ENCODE results near the gene ABLIM3. TPM values are rescaled to one million over a fixed set of nuclear protein-coding genes. Genes with fewer than 3 reads are reported as not detected.

ABLIM3 gene
- total RNA-seq, 1 experiment from 2014 or later = not detected

GRCh38 chr5:149114403-149115312, 26.6 kb upstream of the ABLIM3 start:
- Histone ChIP-seq H3K27ac (ENCODE audit: low read length) (no peak overlapping the region), H3K9me2 (replicated peaks; ENCODE audit: insufficient read depth, low read length) (no peaks in the 10 kb centered on the region), H3K27me3 (ENCODE audit: low read length) (no peaks in the 10 kb centered on the region), H3K36me3 (ENCODE audit: insufficient read depth, low read length) (no peaks in the 10 kb centered on the region), H3K9ac (ENCODE audit: low read length) (no peak overlapping the region), H2AFZ (ENCODE audit: low read length) (no peak overlapping the region), H3K4me1 (ENCODE audit: low read length) (peaks cover 12% of the 10 kb centered on the region; the same call in 1 of the 2 replicates), H4K20me1 (ENCODE audit: insufficient read depth, low read depth, low read length) (no peaks in the 10 kb centered on the region), H3K4me3 (ENCODE audit: low read length) (no peak overlapping the region), H3K79me2 (ENCODE audit: low read length) (no peaks in the 10 kb centered on the region), H3K9me3 (ENCODE audit: low read length) (no peaks in the 10 kb centered on the region), H3K4me2 (ENCODE audit: low read depth, low read length, poor library complexity, severe bottlenecking) (no peak overlapping the region)
- DNase-seq = peak; percentile 86

DNA sequence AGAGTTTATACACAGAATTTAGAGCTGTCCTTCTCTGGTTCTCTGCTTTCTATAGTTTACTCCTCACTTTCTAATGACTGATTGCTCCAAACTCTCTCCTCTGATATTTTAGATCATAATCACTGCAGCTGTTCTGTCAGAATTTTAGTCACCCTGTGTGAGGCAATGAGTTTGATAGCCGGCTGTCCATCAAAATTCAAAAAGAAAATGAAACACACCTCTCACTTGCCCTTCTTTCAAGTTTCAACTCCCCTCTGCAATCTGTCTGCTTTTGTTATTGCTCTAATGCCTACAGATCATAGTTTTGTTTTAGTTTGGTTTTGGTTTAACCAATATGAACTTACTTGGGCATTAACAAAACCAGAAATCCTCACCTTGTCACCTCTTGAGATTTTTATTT, 23.3 kb upstream of the ABLIM3 start:
- H3K4me1 ChIP-seq (ENCODE audit: low read length) = peaks cover 12% of the 10 kb centered on the region; the same call in 1 of the 2 replicates
- H3K27me3 ChIP-seq (ENCODE audit: low read length) = no peaks in the 10 kb centered on the region
- no peak overlapping the region for H3K9ac ChIP-seq (ENCODE audit: low read length)
- H3K9me3 ChIP-seq (ENCODE audit: low read length) = no peaks in the 10 kb centered on the region
- no peak overlapping the region for H3K4me2 ChIP-seq (ENCODE audit: low read depth, low read length, poor library complexity, severe bottlenecking)
- no peak overlapping the region for H3K27ac ChIP-seq (ENCODE audit: low read length)
- peak; percentile 35 for DNase-seq
- H2AFZ ChIP-seq (ENCODE audit: low read length) = no peak overlapping the region
- H3K4me3 ChIP-seq (ENCODE audit: low read length) = no peak overlapping the region
- no peaks in the 10 kb centered on the region for H3K79me2 ChIP-seq (ENCODE audit: low read length)
- H4K20me1 ChIP-seq (ENCODE audit: insufficient read depth, low read depth, low read length) = no peaks in the 10 kb centered on the region
- H3K36me3 ChIP-seq (ENCODE audit: insufficient read depth, low read length) = no peaks in the 10 kb centered on the region
- no peaks in the 10 kb centered on the region for H3K9me2 ChIP-seq (replicated peaks; ENCODE audit: insufficient read depth, low read length)

GRCh38 chr5:149118463-149118862, 22.8 kb upstream of the ABLIM3 start:
- Histone ChIP-seq H3K9me3 (ENCODE audit: low read length) (no peaks in the 10 kb centered on the region), H3K4me1 (ENCODE audit: low read length) (peaks cover 12% of the 10 kb centered on the region; the same call in 1 of the 2 replicates), H3K4me3 (ENCODE audit: low read length) (no peak overlapping the region), H3K36me3 (ENCODE audit: insufficient read depth, low read length) (no peaks in the 10 kb centered on the region), H3K9me2 (replicated peaks; ENCODE audit: insufficient read depth, low read length) (no peaks in the 10 kb centered on the region), H2AFZ (ENCODE audit: low read length) (no peak overlapping the region), H3K27me3 (ENCODE audit: low read length) (no peaks in the 10 kb centered on the region), H3K27ac (ENCODE audit: low read length) (no peak overlapping the region), H3K9ac (ENCODE audit: low read length) (no peak overlapping the region), H4K20me1 (ENCODE audit: insufficient read depth, low read depth, low read length) (no peaks in the 10 kb centered on the region), H3K4me2 (ENCODE audit: low read depth, low read length, poor library complexity, severe bottlenecking) (no peak overlapping the region), H3K79me2 (ENCODE audit: low read length) (no peaks in the 10 kb centered on the region)
- DNase-seq = peak; percentile 28

- Histone ChIP-seq H3K4me2 (ENCODE audit: low read depth, low read length, poor library complexity, severe bottlenecking) (no peak overlapping the region), H3K4me3 (ENCODE audit: low read length) (no peak overlapping the region), H3K9ac (ENCODE audit: low read length) (no peak overlapping the region), H3K79me2 (ENCODE audit: low read length) (no peaks in the 10 kb centered on the region), H2AFZ (ENCODE audit: low read length) (no peak overlapping the region), H3K27ac (ENCODE audit: low read length) (no peak overlapping the region), H3K36me3 (ENCODE audit: insufficient read depth, low read length) (no peaks in the 10 kb centered on the region), H3K27me3 (ENCODE audit: low read length) (no peaks in the 10 kb centered on the region), H3K9me2 (replicated peaks; ENCODE audit: insufficient read depth, low read length) (no peaks in the 10 kb centered on the region), H3K9me3 (ENCODE audit: low read length) (no peaks in the 10 kb centered on the region), H4K20me1 (ENCODE audit: insufficient read depth, low read depth, low read length) (no peaks in the 10 kb centered on the region), H3K4me1 (ENCODE audit: low read length) (peaks cover 5% of the 10 kb centered on the region; the same call in 1 of the 2 replicates)
- peak; percentile 22 for DNase-seq
These were observed 20.1 kb upstream of the ABLIM3 start for GRCh38 chr5:149121145-149121544.

GRCh38 chr5:149123211-149123610, 18.1 kb upstream of the ABLIM3 start:
- Histone ChIP-seq H3K9me2 (replicated peaks; ENCODE audit: insufficient read depth, low read length) (no peaks in the 10 kb centered on the region), H3K27me3 (ENCODE audit: low read length) (no peaks in the 10 kb centered on the region), H2AFZ (ENCODE audit: low read length) (no peak overlapping the region), H4K20me1 (ENCODE audit: insufficient read depth, low read depth, low read length) (no peaks in the 10 kb centered on the region), H3K9me3 (ENCODE audit: low read length) (no peaks in the 10 kb centered on the region), H3K79me2 (ENCODE audit: low read length) (no peaks in the 10 kb centered on the region), H3K27ac (ENCODE audit: low read length) (no peak overlapping the region), H3K4me3 (ENCODE audit: low read length) (no peak overlapping the region), H3K4me2 (ENCODE audit: low read depth, low read length, poor library complexity, severe bottlenecking) (no peak overlapping the region), H3K9ac (ENCODE audit: low read length) (no peak overlapping the region), H3K36me3 (ENCODE audit: insufficient read depth, low read length) (no peaks in the 10 kb centered on the region), H3K4me1 (ENCODE audit: low read length) (peaks cover 5% of the 10 kb centered on the region; the same call in 1 of the 2 replicates)
- peak; percentile 10 for DNase-seq

DNA sequence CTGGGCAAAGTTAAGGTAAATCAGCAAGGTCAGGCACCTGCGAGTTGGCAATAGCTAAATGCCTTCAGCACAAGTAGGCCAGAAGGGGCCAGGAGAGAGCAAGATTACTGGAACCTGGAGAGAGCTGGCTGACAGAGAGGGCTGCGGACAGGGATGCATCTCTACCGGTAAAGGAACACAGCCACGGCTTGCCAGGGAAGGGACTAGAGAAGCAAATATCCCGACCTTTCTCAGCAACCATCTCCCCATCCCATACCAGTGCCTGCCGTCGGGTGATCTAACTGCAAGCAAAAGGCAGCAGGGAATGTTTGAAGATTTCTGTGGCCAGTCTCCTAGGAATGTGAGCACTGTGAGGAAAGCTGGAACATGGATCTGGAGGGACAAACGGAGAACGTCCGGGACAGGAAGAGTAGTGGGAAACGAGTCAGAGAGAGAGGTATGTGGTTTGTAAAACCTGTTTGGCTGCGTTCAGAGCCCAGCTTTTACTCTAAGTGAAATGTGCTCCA, 15.9 kb upstream of the ABLIM3 start:
- Histone ChIP-seq H4K20me1 (ENCODE audit: insufficient read depth, low read depth, low read length) (no peaks in the 10 kb centered on the region), H3K27me3 (ENCODE audit: low read length) (no peaks in the 10 kb centered on the region), H3K4me1 (ENCODE audit: low read length) (no peaks in the 10 kb centered on the region), H3K27ac (ENCODE audit: low read length) (no peak overlapping the region), H3K79me2 (ENCODE audit: low read length) (no peaks in the 10 kb centered on the region), H3K9me3 (ENCODE audit: low read length) (no peaks in the 10 kb centered on the region), H3K9ac (ENCODE audit: low read length) (no peak overlapping the region), H3K4me2 (ENCODE audit: low read depth, low read length, poor library complexity, severe bottlenecking) (no peak overlapping the region), H3K36me3 (ENCODE audit: insufficient read depth, low read length) (no peaks in the 10 kb centered on the region), H3K4me3 (ENCODE audit: low read length) (no peak overlapping the region), H2AFZ (ENCODE audit: low read length) (no peak overlapping the region), H3K9me2 (replicated peaks; ENCODE audit: insufficient read depth, low read length) (no peaks in the 10 kb centered on the region)
- DNase-seq = peak; percentile 44

DNA sequence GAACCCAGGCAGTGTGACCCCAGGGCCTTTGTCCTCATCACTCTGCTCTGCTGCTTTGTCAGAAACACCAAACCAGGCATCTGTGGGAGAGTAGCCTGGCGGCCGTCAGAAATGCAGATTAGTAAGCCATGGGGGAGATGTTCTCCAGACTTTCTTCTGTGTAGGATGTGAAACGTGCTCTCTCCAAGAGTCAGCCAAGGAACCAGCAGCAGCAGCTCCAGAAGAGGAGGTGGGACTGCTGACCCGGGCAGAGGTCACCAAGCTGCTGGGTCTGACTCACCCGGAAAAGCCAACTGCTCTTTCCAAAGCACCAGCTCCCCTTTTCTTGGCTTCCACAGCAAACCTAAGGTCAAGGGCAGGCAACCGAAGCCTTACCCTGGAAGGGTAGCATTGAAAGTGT, 14.4 kb upstream of the ABLIM3 start:
- Histone ChIP-seq H3K79me2 (ENCODE audit: low read length) (no peaks in the 10 kb centered on the region), H3K9ac (ENCODE audit: low read length) (no peak overlapping the region), H3K27me3 (ENCODE audit: low read length) (no peaks in the 10 kb centered on the region), H3K4me2 (ENCODE audit: low read depth, low read length, poor library complexity, severe bottlenecking) (no peak overlapping the region), H3K9me2 (replicated peaks; ENCODE audit: insufficient read depth, low read length) (no peaks in the 10 kb centered on the region), H2AFZ (ENCODE audit: low read length) (no peak overlapping the region), H3K4me1 (ENCODE audit: low read length) (no peaks in the 10 kb centered on the region), H3K4me3 (ENCODE audit: low read length) (no peak overlapping the region), H3K27ac (ENCODE audit: low read length) (no peak overlapping the region), H3K9me3 (ENCODE audit: low read length) (no peaks in the 10 kb centered on the region), H4K20me1 (ENCODE audit: insufficient read depth, low read depth, low read length) (no peaks in the 10 kb centered on the region), H3K36me3 (ENCODE audit: insufficient read depth, low read length) (no peaks in the 10 kb centered on the region)
- no peak for DNase-seq

GRCh38 chr5:149127394-149127955, 13.8 kb upstream of the ABLIM3 start:
- Histone ChIP-seq H3K79me2 (ENCODE audit: low read length) (no peaks in the 10 kb centered on the region), H3K9ac (ENCODE audit: low read length) (no peak overlapping the region), H2AFZ (ENCODE audit: low read length) (no peak overlapping the region), H3K27me3 (ENCODE audit: low read length) (no peaks in the 10 kb centered on the region), H4K20me1 (ENCODE audit: insufficient read depth, low read depth, low read length) (no peaks in the 10 kb centered on the region), H3K4me2 (ENCODE audit: low read depth, low read length, poor library complexity, severe bottlenecking) (no peak overlapping the region), H3K9me3 (ENCODE audit: low read length) (no peaks in the 10 kb centered on the region), H3K4me1 (ENCODE audit: low read length) (no peaks in the 10 kb centered on the region), H3K36me3 (ENCODE audit: insufficient read depth, low read length) (no peaks in the 10 kb centered on the region), H3K9me2 (replicated peaks; ENCODE audit: insufficient read depth, low read length) (no peaks in the 10 kb centered on the region), H3K27ac (ENCODE audit: low read length) (no peak overlapping the region), H3K4me3 (ENCODE audit: low read length) (no peak overlapping the region)
- DNase-seq = no peak
